Type B pancreatic cell (in vitro differentiated cells): ENCODE results near the gene FNDC11. TPM values are rescaled to one million over a fixed set of nuclear protein-coding genes. Genes with fewer than 3 reads are reported as not detected.

Experiments
- DNase-seq: peaks from one replicate; pipeline ENCODE4 v3.0.0; 2021; ENCODE audit warnings: mixed read lengths; ENCODE audit not compliant: unreplicated experiment; ENCODE audit errors: extremely low spot score
- H3K27ac Mint-ChIP-seq: 2 replicates; pipeline ENCODE4 v1.8.0; 2021; ENCODE audit warnings: mild to moderate bottlenecking, mixed read lengths
- H3K27me3 Mint-ChIP-seq: 2 replicates; pipeline ENCODE4 v1.8.0; 2021; ENCODE audit warnings: mixed read lengths
- H3K36me3 Mint-ChIP-seq: 2 replicates; pipeline ENCODE4 v1.8.0; 2021; ENCODE audit warnings: mixed read lengths
- H3K4me1 Mint-ChIP-seq: one replicate; pipeline ENCODE4 v1.8.0; 2021; ENCODE audit warnings: mixed read lengths; ENCODE audit not compliant: unreplicated experiment
- H3K4me3 Mint-ChIP-seq: 2 replicates; pipeline ENCODE4 v1.8.0; 2021; ENCODE audit warnings: mild to moderate bottlenecking, mixed read lengths
- H3K9me3 Mint-ChIP-seq: 2 replicates; pipeline ENCODE4 v1.8.0; 2021; ENCODE audit warnings: mixed read lengths
- CTCF ChIP-seq: fragments of 200-600 bp; sonication (generic); conservative IDR thresholded peaks from 2 replicates; pipeline ENCODE4 v1.5.0; 2021; ENCODE audit warnings: antibody characterized with exemption, mild to moderate bottlenecking
- total RNA-seq: library from RNA; stranded (reverse); gene quantifications from 2 replicates; pipeline ENCODE4 v1.2.1, GENCODE V29; 2021; ENCODE audit warnings: low replicate concordance

FNDC11 gene
- total RNA-seq, 1 donor from 2014 or later: 1.4 TPM

- Mint-ChIP-seq H3K4me1 (no peaks in the 10 kb centered on the region), H3K9me3 (no peaks in the 10 kb centered on the region), H3K27ac (no peak overlapping the region), H3K36me3 (peaks cover 3% of the 10 kb centered on the region), H3K27me3 (no peaks in the 10 kb centered on the region), H3K4me3 (no peak overlapping the region)
- no peak for DNase-seq
- TF ChIP-seq CTCF: no peak
These were observed 10.3 kb downstream of the FNDC11 start for GRCh38 chr20:63564036-63564810.

GRCh38 chr20:63565021-63565698, 11.2 kb downstream of the FNDC11 start:
- H3K27me3 Mint-ChIP-seq: no peaks in the 10 kb centered on the region
- peaks cover 3% of the 10 kb centered on the region for H3K36me3 Mint-ChIP-seq
- no peaks in the 10 kb centered on the region for H3K4me1 Mint-ChIP-seq
- no peak overlapping the region for H3K27ac Mint-ChIP-seq
- H3K9me3 Mint-ChIP-seq: no peaks in the 10 kb centered on the region
- no peak for DNase-seq
- no peak for TF ChIP-seq CTCF
- no peak overlapping the region for H3K4me3 Mint-ChIP-seq

GRCh38 chr20:63565699-63566335, 11.9 kb downstream of the FNDC11 start:
- no peaks in the 10 kb centered on the region for H3K9me3 Mint-ChIP-seq
- H3K27me3 Mint-ChIP-seq: no peaks in the 10 kb centered on the region
- H3K4me3 Mint-ChIP-seq: no peak overlapping the region

GRCh38 chr20:63566395-63567135, 12.6 kb downstream of the FNDC11 start:
- no peaks in the 10 kb centered on the region for H3K4me1 Mint-ChIP-seq

More at GRCh38 chr20:63565699-63566335, 11.9 kb downstream of the FNDC11 start:
- H3K4me1 Mint-ChIP-seq: no peaks in the 10 kb centered on the region
- no peak for DNase-seq
- no peaks in the 10 kb centered on the region for H3K36me3 Mint-ChIP-seq
- no peak overlapping the region for H3K27ac Mint-ChIP-seq
- no peak for TF ChIP-seq CTCF

More at GRCh38 chr20:63566395-63567135, 12.6 kb downstream of the FNDC11 start:
- Mint-ChIP-seq H3K4me3 (no peak overlapping the region), H3K27ac (no peak overlapping the region), H3K36me3 (no peaks in the 10 kb centered on the region), H3K9me3 (no peaks in the 10 kb centered on the region), H3K27me3 (no peaks in the 10 kb centered on the region)
- TF ChIP-seq CTCF: no peak
- no peak for DNase-seq
